Stimulated activated CD4-positive, alpha-beta T cell treated with anti-CD3 and anti-CD28 coated beads, Interleukin-12 subunit alpha, Interleukin-12 subunit beta, amount 100 ng/mL, for 48 hours (primary cell): ENCODE measurements around the gene SAP30L.

Experiments
- DNase-seq, 3 donors: peaks; one replicate each; pipeline ENCODE4 v3.0.0-alpha.2; 2020; ENCODE audit warnings: low read depth in 2 of 3, low spot score in 1 of 3

SAP30L gene

DNA sequence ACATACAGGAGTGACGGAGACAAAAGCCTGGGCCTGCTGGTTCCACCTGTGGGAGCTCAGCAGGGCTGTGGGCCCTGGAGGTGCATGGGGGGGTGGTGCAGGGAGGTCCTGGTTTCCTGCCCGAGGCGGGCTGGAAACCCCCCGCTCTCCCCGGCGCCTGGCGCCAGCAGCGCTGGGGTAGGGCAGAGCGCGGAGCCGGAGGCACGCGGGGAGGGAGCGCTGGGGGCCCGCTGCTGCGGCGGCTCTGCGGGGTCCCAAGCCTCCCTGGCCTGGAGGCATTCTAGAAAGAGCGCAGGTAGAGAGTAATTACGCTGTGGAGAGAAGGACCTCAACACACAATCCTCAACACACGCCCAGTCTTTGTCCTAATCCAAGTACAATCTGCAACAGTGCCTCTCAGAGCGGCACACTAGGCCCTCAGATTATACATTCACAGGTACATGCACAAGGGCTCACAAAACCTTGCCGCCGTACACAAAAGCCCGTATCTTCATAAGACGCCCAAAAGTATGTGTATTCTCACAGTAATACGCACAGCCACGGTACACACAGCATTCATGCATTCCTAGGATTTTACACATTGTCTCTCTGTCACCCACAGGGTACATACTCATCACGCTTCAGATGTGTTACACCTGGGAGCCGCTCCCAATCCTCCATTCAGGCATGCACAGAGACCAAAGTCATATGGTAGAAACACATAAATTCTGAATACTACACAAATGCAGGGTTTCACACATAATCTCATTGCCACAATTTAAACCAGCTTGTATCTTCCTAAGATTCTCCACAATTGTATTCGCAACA, 34.4 kb downstream of the SAP30L start:
- no peak for DNase-seq

DNA sequence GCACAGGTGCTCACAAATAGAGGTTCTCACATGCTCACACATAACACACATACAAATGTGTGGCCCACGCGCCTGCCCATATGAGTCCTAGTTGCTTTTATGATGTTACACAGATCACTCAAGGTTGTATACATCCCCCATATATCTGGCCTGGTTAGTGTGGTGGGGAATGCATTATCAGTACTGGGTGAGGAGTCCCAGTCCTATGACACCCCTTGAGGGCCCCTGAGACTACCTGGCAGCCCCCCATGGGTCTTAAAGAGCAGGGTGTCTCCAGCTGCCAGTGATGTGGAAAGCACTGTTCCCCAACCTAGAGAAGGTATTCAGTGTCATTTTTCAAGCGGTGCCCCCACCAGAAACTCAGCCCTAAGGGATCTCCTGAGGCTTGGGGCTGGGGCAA, 35.0 kb downstream of the SAP30L start:
- DNase-seq = no peak

DNA sequence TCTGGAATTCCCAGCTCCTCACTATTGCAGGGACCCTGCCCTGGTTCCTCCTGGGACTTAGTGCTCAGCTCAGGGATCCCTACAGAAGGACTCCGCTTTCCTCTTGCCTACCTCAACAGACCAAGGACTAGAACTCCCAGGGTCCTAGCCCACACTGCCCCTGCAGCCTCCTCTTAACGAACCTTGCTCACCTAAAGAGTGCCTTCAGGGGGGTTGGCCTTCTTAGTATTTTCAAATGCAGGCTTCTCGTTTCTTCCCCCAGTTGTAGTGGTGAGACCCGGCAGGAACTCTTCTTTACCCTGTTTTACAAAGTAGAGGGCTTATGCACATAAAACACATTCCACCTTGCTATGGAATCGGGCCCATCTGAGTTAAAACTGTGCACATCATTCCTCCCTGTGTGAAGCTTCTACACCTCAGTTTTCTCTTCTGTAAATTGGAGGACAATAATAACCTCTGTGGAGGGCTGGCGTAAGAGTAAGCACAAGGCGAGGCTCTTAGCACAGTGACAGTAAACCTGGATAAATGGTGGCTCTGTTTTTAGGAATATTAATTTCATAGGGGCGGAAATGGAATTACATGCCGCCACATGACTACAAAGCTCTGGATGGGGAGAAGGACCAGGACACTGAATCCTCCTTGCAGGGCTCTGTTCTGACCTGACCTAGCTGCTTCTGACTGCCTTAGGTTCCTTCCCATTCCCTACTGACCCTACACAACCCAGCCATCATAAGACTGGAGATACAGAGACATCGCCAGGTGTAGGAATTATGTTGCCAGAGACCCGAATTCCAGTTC, 36.0 kb downstream of the SAP30L start:
- DNase-seq = no peak

DNA sequence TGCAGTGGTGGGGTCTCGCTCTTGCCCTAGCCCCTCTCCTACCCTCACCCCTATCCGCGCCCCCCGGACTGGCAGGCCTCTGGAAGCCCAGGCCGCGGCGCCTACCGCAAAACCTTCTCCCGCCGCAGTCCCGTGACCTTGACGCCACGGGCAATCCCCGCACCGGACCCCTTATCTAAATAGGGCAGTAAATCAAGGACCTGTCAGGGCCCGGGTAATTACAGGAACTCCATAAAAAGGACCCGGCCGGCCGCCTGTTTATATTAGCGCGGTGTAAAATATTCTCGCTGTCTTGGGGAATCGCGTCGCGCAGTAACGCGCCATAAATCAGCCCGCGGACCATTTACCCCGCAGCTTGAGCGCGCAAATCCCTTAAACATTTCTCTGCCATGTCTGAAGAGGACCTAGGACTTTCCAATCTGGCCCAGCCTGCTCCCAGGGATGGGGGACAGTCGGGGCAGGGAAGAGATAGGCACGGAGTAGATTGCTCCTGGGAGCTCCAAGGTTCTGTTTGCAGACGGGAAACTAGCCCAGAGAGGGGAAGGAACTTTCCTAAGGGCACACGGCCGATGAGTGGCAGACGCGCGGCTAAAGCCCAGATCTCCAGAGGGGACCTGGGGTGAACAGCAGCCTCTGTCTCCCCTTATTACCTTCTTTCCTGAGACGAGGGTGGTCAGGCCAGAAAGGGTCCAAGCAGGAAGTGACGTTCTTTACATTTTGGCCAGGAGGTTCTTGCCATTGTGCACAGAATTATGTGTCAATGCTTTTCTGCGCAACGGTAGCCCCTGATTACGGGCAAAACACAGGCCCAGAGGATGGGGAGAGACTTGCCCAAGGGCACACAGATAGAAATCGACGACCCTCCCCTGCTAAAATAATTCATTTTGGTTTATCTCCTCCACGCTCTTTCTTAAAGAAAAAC, 37.0 kb downstream of the SAP30L start:
- DNase-seq = no peak

DNA sequence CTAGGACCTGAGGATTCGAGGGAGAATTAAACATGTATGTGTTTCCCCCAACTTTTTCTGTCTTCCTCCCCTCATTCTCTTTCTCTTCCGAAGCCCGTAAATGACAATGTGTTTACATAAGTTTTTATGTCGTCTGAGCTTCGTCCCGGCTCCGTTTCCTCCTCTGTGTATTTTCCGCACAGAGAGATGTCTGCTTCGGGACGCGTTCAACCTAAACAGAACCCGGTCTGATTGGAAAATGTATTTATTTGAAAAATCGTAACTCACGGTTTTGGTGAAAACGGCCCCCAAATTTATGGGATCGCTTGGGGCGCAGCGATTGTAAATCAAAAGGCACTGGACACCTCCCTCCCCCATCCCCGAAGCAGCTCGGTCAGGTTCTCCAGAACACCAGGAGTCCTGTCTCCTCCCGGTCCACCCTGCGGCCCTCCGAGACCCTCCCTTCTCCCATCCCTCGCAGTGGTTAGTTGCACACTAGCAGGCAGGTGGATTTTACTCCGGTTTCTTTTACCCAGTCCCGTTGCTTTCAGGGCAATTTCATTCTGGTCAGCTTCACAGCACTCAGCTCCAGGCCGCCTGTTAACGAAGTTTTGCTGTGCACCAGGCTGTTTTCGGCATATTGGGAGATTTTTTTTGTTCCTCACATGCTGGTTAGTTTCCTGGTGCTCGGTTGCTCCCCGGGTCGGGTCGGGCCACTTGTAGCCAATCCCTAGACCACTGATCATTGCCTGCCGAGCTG, 38.0 kb downstream of the SAP30L start:
- DNase-seq = no peak

DNA sequence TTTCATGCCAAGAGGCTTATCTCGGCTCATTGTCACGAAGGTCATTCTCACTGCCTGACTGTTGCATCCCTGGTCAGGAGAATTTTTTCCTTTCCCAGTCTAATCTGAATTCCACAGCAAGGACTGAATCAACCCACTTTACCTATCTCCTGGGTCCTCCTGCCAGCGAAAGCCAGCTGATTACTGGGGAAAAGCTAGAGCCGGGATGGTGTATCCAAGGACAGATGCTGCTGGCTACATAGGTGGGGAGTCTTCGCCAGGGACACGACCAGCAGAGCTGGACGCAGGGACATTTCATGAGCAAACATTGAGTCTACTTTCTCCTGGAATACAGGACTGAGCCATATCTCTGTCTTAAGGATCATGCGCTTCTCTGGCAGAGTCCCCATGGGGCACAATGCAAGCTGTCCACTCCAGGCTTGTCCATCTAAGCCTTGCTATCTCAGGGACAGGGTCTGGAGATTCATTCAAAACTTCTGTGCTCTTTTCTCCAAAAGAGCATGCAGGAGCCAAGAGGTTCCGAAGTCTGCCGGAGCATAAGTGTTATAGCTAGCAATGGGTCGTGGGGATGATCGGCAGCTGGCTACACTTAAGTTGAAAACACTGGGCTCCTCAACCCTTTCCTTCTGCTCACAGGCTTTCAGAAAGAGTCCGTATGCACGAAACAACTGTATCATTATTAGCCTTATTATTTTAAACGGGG, 38.7 kb downstream of the SAP30L start:
- no peak for DNase-seq

DNA sequence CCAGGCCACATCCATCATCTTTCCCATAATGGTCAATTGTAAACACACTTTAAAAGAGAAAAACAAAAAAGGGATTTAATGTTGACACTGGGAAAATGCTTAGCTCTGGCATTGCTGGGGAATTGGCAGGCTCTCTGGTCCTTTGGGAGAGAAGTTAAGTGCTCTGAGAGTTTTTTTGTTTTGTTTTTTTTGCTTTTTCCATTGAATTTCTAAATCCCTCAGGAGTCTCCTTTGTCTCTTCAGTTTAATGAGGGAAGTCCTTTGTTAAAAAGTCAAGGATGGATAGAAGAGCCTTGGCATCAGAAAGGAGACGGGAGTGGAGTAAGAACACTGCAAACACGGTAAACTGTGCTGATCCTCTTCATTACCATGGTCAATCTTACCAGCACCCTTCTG, 39.3 kb downstream of the SAP30L start:
- no peak for DNase-seq

DNA sequence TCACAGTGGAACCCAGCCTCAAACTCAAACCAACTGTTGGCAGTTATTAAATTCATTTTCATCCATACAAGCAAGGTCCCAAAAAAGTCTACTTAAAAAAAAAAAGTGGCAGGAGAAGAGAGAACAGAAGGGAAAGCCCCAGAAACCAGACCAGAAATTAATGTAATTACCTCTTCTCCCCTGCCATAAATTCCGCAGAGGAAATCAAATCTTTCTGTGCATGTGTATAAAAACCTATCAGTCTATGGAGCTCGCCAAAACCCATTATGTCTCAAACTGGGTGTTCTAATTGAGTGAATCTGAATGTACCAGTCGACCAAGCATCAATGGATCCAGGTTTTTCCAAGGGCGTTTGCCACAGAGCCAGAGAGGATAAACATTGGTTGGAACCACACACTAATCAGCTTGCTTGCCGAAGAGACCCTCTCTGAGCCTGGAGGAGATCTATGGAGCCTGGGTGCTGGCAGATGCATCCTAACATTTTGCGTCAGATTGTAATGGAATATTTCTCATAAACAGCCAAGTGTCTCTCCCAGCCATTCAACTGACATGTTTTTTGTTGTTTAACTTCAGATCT, 40.1 kb downstream of the SAP30L start:
- no peak for DNase-seq

DNA sequence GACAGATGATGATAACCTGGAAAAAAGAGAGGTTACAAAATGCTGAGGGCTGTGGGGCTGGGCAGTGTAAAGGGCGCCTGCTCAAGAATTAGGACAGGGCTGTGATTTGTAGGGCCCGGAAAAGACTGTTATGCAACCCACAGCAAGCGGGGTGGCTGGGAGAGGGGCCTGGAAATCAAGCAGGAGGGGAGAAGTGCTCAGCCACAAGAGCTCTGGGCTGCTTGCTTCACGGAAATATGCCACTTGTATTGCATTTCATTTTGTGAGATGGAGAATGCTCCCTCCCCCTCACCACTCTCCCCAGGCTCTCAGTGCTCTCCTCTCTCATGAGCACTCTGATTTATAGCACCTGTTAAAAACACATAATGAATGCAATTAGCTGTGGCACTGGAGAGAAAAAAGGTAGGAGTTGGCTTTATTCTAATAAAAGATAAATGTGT, 40.6 kb downstream of the SAP30L start:
- no peak for DNase-seq

DNA sequence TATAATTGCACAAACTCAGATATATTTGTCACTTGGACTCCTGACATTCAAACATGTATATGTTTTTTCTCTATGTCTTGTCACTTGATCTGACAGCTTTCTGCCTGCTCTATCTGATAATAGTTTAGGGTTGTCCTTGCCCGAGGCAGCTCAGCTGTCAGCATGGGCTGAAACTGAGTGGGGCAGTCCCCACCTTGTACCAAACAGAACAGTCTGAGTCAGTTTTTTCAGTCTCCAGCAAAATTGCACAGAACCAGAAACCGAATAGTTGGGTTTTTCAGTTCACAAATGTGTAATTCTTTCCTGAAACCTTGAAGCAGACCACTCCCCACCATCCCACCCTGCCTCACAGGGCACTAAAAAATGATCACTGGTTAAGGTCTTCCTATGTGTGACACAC, 41.7 kb downstream of the SAP30L start:
- DNase-seq = peak; percentile 46 to 61 (median 51)

DNA sequence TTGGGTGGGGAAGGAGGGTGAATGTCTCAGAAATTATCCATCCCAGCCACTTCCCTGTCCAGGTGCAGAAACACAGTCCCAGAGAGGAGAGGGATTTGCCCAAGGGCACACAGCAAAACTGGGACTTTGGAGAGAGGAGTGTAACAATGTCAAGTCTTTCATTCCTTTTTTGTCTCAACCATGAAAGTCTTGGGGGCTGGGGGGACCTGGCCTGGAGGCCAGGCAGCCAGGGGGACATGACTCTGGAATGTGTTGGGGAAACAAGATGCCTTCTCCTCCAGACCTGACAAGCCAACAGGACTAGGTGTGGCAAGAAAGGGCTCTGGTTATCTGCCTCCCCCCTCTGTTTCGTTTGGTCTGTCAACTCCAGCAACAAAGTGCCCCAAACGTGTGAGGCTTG, 46.1 kb downstream of the SAP30L start:
- DNase-seq = no peak

DNA sequence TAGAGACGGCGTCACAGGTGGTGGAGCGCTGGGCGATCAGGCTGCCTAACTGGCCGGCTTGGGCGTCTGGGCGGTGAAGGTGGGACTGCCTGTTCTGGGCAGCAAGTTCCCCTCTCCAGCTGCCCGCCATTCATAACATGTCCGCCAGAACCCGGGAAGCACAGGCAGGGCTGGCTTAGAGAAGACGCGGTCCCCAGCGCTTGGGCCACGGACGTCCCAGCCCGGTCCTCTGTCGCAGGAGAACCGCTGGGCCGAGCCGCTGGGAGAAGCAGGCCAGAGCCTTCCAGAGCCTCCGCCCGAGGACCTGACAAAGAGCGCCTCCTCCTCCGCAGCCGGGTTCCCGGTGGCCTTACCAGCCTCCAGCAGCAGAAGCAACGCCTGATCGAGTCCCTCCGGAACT, 47.5 kb downstream of the SAP30L start:
- DNase-seq = no peak

DNA sequence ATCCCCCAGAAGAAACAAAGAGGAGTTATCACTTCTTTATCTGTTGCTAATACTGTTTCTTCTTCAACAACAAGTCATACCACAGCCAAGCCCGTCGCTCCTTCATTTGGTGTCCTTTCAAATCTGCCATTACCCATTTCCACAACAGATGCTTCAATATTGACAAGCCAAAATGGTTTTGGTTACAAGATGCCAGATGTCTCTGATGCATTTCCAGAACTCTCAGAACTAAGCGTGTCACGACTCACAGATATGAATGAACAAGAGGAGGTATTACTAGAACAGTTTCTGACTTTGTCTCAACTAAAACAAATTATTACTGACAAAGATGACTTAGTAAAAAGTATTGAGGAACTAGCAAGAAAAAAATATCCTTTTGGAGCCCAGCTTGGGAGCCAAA, 48.2 kb downstream of the SAP30L start:
- DNase-seq = no peak

DNA sequence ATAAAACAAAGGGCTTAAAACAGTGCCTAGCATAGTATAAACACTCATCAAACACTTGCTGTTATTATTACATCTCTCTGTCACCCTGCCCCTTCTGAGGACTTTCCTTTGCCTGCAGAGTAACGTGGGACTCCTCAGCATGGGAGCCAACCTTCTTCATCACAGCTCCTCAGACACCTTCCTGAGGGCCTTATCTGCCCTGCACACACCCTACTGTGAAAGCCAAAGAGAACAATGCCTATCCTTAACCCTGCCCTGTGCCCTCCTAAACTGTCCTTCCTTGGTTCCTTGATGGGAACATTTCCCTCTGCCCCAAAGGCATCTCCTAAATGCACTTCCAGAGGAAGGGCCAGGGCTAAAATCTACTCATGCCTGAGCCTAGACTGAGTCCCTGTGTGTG, 52.8 kb downstream of the SAP30L start:
- DNase-seq = no peak

DNA sequence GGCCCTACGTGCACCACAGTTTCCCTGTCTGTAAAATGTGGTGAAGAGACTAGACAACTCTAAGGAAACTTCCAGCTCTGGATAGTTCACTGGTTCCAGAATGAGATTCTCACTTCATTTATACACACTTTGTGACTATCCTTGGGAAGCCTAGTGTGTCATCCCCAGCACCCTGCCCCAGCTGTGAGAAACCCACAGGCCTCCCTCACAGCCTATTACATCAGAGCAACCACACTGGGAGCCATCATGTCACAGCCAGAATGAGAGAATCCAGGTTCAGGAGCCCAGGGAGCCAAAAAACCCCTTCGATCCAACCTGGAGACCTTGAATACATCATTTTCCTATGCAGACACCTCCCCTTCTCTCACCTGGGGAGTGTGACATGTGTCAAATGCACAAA, 53.2 kb downstream of the SAP30L start:
- DNase-seq = no peak

DNA sequence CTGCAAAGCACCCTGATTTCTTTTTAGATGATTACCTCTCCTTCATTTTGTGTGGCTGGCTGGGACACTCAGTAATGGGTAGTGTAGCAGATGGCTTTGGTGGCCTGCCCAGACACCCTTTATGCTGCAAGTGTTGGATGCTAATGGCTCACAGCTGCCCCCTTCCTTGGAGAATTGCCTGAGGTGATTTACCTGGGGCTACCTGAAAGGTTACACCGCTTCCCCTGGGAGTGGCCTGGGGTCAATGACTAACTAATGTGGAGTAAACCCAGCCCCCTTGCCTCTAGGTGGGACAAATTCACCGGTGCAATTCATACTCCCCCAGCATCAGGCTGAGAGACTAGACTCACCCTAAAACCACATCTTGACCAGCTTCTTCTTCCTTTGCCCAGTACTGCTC, 55.8 kb downstream of the SAP30L start:
- DNase-seq = no peak

DNA sequence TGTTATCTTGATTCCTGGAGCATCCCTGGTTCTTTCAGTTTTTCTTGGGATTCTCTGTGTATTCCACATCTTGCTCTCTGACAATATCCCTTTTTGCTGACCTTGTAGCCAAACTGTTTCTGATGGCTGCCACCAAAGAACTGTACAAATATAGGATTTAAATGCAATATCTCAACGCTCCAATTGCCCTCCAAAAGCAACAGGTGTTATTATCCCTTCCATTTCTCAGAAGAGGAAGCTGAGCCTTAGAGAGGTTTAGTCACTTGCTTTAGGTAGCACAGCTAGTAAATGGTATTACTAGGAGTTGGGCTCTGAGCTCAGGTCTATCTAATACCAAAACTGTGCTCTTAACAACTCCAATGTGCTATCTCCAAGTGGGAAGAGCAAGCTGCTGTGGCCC, 56.4 kb downstream of the SAP30L start:
- DNase-seq = no peak

DNA sequence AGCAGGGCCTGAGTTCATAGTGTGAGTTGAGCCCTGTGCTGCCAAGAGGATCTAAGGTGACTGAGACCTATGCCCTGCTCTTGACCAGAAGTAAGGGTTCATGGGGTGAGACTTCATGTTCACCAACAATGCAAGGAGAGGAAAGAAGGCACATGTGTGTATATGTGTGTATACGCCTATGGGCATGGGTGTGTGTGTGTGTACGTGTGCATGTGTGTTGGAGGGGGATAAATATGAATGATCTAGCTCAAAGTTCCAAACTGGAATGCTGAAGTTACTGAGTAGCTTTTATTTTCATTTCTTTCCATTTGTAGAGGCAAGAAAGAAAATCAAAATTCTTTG, 57.9 kb downstream of the SAP30L start:
- no peak for DNase-seq

DNA sequence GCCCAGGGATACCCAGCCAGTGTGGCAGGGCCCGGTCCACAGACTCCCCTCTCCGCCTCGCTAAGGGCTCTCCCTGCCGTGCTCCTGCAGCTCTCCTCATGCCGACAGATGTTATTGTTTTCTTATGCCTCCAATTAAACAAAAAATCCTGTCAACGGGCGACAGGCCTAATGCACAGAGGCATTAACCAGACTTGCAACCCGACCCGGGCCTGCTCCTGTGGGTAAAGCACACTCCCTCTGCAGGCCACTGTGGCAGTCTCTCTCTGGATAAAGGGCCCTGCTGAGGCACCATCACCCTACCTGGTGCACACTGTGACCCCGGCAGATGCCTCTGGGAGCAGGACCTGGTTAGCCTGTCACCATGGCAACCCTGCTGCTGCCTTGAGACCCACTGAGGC, 59.8 kb downstream of the SAP30L start:
- DNase-seq = no peak
